IPS-18c (cell line): ENCODE measurements around the gene GID4.

Source experiments
- H3K4me3 ChIP-seq: 2 replicates; pipeline ENCODE4 v1.7.0; 2013; ENCODE audit warnings: low read depth, mild to moderate bottlenecking, low read length, moderate library complexity; ENCODE audit not compliant: insufficient read depth
- H3K9me3 ChIP-seq: one replicate; pipeline ENCODE4 v1.6.1; 2013; ENCODE audit warnings: mild to moderate bottlenecking, low read length, moderate library complexity; ENCODE audit not compliant: control insufficient read depth, insufficient read depth

The GID4 gene

DNA sequence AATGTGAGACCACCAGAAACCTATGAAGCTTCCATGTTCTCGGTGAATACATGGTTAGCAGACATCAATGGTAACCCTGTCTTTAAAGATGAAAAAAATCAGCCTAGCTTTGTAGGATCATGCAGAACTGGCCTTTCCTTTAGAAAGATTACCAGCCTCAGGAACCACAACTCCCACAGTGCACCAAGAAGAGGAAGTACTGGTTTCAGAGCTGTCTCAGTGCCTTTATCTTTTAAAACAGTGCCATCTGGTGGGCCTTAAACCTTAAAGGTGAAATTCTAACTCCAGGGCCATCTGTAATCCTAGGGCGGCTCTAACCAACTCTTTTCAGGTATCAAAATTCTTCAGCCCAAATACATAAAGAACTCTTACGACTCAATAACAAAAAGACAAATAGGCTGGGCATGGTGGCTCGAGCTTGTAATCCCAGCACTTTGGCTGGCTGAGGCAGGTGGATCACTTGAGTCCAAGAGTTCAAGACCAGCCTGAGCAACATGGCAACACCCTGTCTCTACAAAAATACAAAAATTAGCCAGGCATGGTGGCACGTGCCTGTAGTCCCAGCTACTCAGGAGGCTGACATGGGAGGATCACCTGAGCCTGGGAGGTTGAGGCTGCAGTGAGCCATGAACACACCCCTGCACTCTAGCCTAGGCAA lies 5.6 kb upstream of the GID4 start:
- Histone ChIP-seq H3K4me3 (no peak overlapping the region), H3K9me3 (no peaks in the 10 kb centered on the region)

- Histone ChIP-seq H3K9me3 (no peaks in the 10 kb centered on the region), H3K4me3 (no peak overlapping the region)
Observed at GRCh38 chr17:18035704-18036103, 3.5 kb upstream of the GID4 start.

DNA sequence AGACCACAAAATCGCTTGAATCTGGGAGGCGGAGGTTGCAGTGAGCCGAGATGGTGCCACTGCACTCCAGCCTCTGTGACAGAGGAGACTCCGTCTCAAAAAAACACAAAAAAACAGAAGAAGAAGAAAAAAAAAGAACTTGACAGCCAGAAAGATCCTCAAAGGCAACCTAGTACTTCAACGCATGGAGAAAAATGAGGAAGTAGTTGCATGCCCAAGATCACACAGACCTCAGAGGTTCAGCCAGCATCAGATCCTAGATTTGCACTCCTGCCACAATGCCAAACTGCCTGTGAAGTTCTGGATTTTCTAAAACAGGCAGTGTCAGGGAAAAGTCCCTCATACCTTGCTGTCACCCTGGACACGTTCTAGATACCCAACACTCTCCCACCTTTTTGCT lies 1.7 kb upstream of the GID4 start:
- no peaks in the 10 kb centered on the region for H3K9me3 ChIP-seq
- H3K4me3 ChIP-seq = no peak overlapping the region

- Histone ChIP-seq H3K4me3 (peak overlapping the region; percentile 77), H3K9me3 (no peaks in the 10 kb centered on the region)
Observed at GRCh38 chr17:18038149-18038850, 908 bp upstream of the GID4 start.

- no peaks in the 10 kb centered on the region for H3K9me3 ChIP-seq
- peak overlapping the region; percentile 71 for H3K4me3 ChIP-seq
Observed at GRCh38 chr17:18039535-18040260, 490 bp downstream of the GID4 start.

DNA sequence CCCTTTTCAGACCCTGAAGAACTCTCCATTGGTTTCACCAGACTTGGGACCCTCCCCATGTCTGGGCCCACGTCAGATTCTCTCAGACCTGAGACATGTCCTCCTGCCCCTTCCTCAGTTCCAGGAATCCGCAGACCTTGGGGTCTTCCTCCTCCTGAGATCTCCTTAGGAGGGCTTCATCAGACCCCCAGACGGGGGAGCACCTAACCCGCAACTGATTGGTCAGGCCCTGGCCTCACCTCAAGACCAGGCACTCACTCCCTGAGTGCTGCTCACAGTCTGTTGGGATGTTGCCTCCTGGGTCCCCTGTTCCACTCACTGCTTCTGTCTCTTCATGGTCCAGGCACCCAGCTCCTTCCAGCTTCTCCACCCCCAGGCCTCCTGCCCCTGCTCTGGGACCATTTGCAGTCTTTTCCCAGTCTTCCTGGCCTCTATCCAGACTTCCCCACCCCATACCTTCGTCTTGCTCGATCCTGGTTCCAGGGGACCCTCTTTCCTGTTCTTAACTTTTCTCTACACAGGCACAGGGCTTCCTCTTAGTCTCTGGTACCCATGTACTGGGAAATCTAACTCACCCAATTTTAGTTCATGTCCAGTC lies 1.2 kb downstream of the GID4 start:
- Histone ChIP-seq H3K9me3 (no peaks in the 10 kb centered on the region), H3K4me3 (peak overlapping the region; percentile 71)

- no peak overlapping the region for H3K4me3 ChIP-seq
- H3K9me3 ChIP-seq = no peaks in the 10 kb centered on the region
Observed at GRCh38 chr17:18041776-18042175, 2.6 kb downstream of the GID4 start.

DNA sequence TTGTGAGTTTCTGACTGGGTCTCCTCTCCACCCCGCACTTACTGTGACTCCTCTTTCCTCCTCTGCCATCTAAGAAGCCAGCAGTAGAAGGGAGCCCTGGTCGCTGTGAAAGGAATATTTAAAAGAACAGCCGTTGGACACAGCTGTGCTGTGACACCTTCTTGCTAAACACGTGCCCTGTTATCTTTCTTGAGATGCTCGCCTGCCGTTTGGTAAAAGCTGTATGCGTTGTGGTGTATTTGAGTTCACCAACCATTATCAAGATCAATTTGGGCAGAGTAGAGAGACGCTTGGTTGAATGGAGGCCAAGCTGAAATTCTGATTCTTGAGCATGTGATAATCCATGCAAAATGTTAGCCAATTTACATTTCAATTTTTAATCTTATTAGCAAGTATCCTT lies 3.8 kb downstream of the GID4 start:
- H3K4me3 ChIP-seq = no peak overlapping the region
- no peaks in the 10 kb centered on the region for H3K9me3 ChIP-seq

DNA sequence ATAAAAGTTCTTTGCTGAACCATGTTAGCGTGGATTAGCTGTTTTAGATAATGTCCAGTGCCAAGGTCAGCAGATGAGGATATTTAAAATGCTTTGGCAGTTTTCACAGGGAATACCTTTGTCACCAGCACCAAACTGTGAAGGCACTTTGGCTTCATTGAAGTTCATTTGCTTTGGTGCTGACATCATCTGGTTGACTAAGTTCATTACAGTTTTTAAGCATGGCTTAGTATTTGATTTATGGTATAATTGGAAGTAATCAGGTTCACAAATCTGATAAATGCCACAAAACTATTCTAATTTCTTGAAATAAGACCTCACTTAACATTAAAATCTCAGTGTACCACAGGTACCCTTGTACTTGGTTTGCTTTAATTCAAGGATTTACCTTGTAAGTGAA lies 4.3 kb downstream of the GID4 start:
- no peak overlapping the region for H3K4me3 ChIP-seq
- H3K9me3 ChIP-seq = no peaks in the 10 kb centered on the region

DNA sequence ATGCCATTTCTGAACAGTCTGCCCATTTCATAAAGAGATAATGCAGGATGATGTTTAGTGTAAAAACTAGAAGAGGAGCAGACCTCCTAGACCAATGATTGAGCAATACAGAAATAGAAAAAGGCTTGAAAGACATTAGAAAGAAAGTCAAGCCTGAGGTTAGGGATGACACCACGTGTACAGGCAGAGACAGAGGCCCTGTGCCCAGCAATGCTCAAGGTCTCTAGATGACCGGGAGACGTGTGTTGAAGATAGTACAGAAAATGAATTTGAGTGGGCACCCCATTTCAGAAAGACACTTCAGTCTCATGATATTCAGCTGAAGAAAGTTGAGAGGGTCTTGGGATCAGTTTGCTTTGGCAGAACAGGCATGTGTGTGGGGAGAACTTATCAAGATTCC lies 5.4 kb downstream of the GID4 start:
- H3K4me3 ChIP-seq = no peak overlapping the region
- no peaks in the 10 kb centered on the region for H3K9me3 ChIP-seq

DNA sequence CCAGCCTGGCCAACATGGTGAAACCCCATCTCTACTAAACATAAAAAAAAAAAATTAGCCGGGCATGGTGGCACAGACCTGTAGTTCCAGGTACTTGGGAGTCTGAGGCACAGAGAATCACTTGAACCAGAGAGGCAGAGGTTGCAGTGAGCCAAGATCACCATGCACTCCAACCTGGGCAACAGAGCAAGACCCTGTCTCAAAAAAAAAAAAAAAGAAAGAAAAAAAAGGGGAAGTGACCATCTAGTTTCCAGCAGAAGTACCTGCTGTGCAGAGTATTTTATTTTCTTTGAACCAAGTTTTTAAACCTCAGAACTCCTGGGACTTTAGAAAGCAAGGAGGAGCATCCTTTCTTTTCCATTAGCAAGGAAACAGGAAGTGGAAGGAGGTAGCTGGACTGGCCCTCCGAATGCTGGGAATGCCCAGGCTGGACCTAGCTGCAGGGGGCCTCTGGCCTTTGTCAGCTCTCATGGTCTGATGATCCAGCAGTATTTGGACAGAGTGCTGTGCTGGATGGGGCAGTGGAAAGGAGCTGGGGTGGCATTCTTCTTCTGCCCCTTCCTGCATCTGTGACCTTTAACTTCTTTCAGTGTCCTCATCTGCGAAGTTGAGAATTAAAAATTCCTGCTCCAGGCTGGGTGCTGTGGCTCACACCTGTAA lies 6.6 kb downstream of the GID4 start:
- no peak overlapping the region for H3K4me3 ChIP-seq
- no peaks in the 10 kb centered on the region for H3K9me3 ChIP-seq

GRCh38 chr17:18055597-18055996 lies 16.4 kb downstream of the GID4 start:
- Histone ChIP-seq H3K4me3 (no peak overlapping the region), H3K9me3 (no peaks in the 10 kb centered on the region)

DNA sequence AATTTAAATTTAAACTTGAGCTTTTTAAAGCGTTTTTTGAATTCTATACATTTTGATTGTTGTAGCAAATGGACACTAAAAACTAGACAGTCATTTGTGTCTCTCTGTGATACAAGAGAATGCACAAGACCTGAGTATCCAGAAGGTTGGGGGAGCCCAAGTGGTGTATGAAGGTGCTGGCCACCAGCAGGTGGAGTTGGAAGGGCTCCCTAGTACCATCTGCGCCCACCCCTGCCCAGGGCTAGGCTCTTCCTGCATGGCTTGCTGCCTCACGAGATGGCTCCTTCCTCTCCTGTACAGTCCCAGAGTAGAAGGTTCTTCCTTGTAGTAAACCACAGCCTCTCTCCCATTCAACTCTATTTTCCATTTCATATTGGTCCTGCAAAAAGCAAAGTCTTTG lies 17.0 kb downstream of the GID4 start:
- Histone ChIP-seq H3K9me3 (no peaks in the 10 kb centered on the region), H3K4me3 (no peak overlapping the region)

DNA sequence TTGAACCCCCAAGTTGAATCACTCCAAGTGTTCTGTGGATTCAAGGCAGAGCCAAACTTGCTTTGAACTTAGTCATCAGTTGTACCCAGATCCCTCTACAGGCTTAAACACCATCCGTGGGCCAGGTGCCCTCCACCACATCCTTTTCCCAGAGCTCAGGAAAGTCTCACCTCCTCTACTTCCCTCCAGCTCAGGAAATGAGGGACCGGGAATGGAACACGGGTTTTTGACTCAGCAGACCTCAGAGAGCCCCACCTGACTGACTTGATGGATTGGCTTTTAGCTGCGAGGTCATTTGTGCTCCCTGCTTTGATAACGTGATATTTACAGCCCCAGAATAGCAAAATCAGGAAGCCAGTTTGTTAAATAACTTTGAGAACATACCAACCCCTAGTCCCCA lies 20.1 kb downstream of the GID4 start:
- Histone ChIP-seq H3K9me3 (no peaks in the 10 kb centered on the region), H3K4me3 (no peak overlapping the region)

DNA sequence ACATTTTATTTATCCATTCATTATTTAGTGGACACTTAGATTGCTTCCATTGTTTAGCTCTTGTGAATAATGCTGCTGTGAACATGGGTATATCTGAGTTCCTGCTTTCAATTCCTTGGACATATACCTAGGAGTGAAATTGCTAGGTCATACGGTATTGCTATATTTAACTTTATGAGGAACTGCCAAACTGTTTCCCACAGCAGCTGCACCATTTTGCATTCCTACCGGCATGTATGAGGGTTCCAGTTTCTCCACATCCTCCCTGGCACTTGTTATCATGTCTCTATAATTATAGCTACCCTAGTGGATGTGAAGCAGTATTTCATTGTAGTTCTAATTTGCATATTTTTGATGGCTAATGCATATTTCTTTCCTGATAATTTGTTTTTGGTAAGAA lies 24.8 kb downstream of the GID4 start:
- Histone ChIP-seq H3K9me3 (no peaks in the 10 kb centered on the region), H3K4me3 (no peak overlapping the region)

DNA sequence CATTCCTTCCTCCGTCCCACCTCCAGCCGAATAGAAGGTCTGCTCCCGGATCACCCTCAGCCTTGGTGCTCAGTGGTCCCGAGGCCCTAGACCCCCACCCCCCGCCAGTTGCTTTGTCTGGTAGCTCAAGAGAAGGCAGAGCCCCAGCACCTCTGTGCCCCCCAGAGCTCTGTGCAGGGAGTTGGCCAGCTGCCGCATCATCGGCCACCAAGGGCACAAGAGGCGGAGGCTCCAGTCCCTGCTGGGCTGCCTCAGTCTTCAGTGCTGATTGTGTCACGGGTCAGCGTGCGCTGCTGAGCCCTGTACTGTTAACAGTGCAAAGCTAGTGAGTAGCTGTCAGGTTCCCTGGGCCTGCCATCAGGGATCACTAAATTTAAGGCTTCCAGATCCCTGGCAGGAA lies 26.3 kb downstream of the GID4 start:
- no peak overlapping the region for H3K4me3 ChIP-seq
- no peaks in the 10 kb centered on the region for H3K9me3 ChIP-seq

DNA sequence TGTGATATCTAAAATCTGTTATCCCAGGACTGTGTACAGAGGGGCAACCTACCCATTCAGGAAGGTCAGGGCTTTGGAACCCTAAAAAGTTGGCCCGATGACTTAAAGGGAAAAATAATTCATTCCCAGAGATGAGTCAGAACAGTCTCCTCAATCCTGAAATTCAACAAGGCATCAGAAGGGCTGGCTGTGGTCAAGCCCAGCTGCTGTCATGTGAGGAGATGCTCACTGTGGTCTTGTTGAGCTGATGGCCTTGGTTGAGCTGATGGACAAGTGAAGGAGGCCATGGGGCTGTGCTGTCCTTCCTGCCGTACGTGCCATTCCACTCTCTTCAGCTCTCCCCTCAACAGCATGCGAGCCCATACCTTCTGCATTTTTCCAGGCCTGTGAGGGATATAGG lies 27.7 kb downstream of the GID4 start:
- Histone ChIP-seq H3K4me3 (no peak overlapping the region), H3K9me3 (no peaks in the 10 kb centered on the region)
